ENCODE measurements around the gene SON.

GRCh38 chr21:33608559-33608958, 65.7 kb downstream of the SON start:
- TF ChIP-seq ZNF274 (IDR thresholded peaks at IDR 0.05; ENCODE audit: low read depth, low read length) (no peak), YY1 (IDR thresholded peaks at IDR 0.05; ENCODE audit: insufficient read depth, insufficient read length) (no peak), SUZ12 (IDR thresholded peaks at IDR 0.05; ENCODE audit: extremely low read depth, insufficient read depth, insufficient read length) (no peak)
